Loucy (cell line): ENCODE results near the gene DDOST.
A peak's percentile ranks its signal among the peaks of the same experiment; 100 is the strongest.

ENCODE experiments used
- H2AFZ ChIP-seq: fragments of 200-600 bp; sonication (generic); 2 replicates; pipeline ENCODE4 v1.6.0; 2016; ENCODE audit warnings: antibody characterized with exemption, mild to moderate bottlenecking, low read length, moderate library complexity
- H3F3A ChIP-seq: fragments of 200-600 bp; 2 replicates; pipeline ENCODE4 v1.6.0; 2016; ENCODE audit warnings: antibody characterized with exemption, low read depth, mild to moderate bottlenecking
- H3K27me3 ChIP-seq: fragments of 200-600 bp; sonication (generic); 2 replicates; pipeline ENCODE4 v1.6.1; 2014; ENCODE audit warnings: low read length, mild to moderate bottlenecking; ENCODE audit not compliant: insufficient read depth, poor library complexity, severe bottlenecking
- H3K36me3 ChIP-seq: fragments of 200-600 bp; sonication (generic); 2 replicates; pipeline ENCODE4 v1.6.1; 2016; ENCODE audit warnings: low read length; ENCODE audit not compliant: insufficient read depth
- H3K4me1 ChIP-seq: fragments of 200-600 bp; sonication (generic); 2 replicates; pipeline ENCODE4 v1.5.1; 2014; ENCODE audit warnings: low read length, mild to moderate bottlenecking; ENCODE audit not compliant: insufficient read depth, poor library complexity, severe bottlenecking
- H3K4me2 ChIP-seq: fragments of 200-600 bp; sonication (generic); 2 replicates; pipeline ENCODE4 v1.6.0; 2014; ENCODE audit warnings: antibody characterized with exemption, low read length, low read depth, mild to moderate bottlenecking; ENCODE audit not compliant: poor library complexity, severe bottlenecking
- H3K4me3 ChIP-seq: fragments of 200-600 bp; sonication (generic); 2 replicates; pipeline ENCODE4 v1.5.1; 2014; ENCODE audit warnings: low read length, mild to moderate bottlenecking, mixed read lengths; ENCODE audit not compliant: poor library complexity, severe bottlenecking
- H3K79me2 ChIP-seq: fragments of 200-600 bp; sonication (generic); 2 replicates; pipeline ENCODE4 v1.6.1; 2014; ENCODE audit warnings: low read length; ENCODE audit not compliant: insufficient read depth
- H3K9ac ChIP-seq: fragments of 200-600 bp; sonication (generic); 2 replicates; pipeline ENCODE4 v1.6.0; 2014; ENCODE audit warnings: mild to moderate bottlenecking, low read depth, low read length, moderate library complexity; ENCODE audit not compliant: poor library complexity, severe bottlenecking
- H3K9me2 ChIP-seq: fragments of 200-600 bp; sonication (generic); replicated peaks from 2 replicates; pipeline ENCODE4 v1.6.1; 2016; ENCODE audit warnings: low read depth, low read length, mixed read lengths
- H3K9me3 ChIP-seq: fragments of 200-600 bp; sonication (generic); 2 replicates; pipeline ENCODE4 v1.6.1; 2014; ENCODE audit warnings: mild to moderate bottlenecking, antibody characterized with exemption, low read length, low read depth; ENCODE audit not compliant: insufficient read depth
- H4K20me1 ChIP-seq: fragments of 200-600 bp; sonication (generic); 2 replicates; pipeline ENCODE4 v1.6.0; 2014; ENCODE audit warnings: antibody characterized with exemption, low read length, mild to moderate bottlenecking; ENCODE audit not compliant: insufficient read depth, poor library complexity, severe bottlenecking
- CTCF ChIP-seq: fragments of 200-600 bp; sonication (generic); conservative IDR thresholded peaks from 2 replicates; pipeline ENCODE4 v1.5.1; 2014; ENCODE audit warnings: mild to moderate bottlenecking, antibody characterized with exemption, low read length
- EZH2phosphoT487 ChIP-seq: fragments of 200-600 bp; IDR thresholded peaks from 2 replicates; pipeline ENCODE4 v1.6.1; 2018; ENCODE audit warnings: antibody characterized with exemption, mild to moderate bottlenecking, moderate library complexity, borderline replicate concordance

The DDOST gene

GRCh38 chr1:20686883-20687725 lies 25.9 kb upstream of the DDOST start:
- Histone ChIP-seq H3K4me1 (peaks cover 5% of the 10 kb centered on the region), H4K20me1 (no peaks in the 10 kb centered on the region), H3K9me2 (no peaks in the 10 kb centered on the region), H2AFZ (no peak overlapping the region), H3K36me3 (no peaks in the 10 kb centered on the region), H3K79me2 (no peaks in the 10 kb centered on the region), H3K4me2 (no peak overlapping the region), H3K4me3 (no peak overlapping the region), H3K27me3 (no peaks in the 10 kb centered on the region), H3K9me3 (no peaks in the 10 kb centered on the region), H3K9ac (no peak overlapping the region), H3F3A (no peaks in the 10 kb centered on the region)
- no peak for TF ChIP-seq CTCF
- no peak for TF ChIP-seq EZH2phosphoT487

- Histone ChIP-seq H2AFZ (peak overlapping the region; percentile 51), H3K27me3 (no peaks in the 10 kb centered on the region), H3K4me2 (no peak overlapping the region), H3F3A (no peaks in the 10 kb centered on the region), H3K9me2 (no peaks in the 10 kb centered on the region), H3K9ac (peak overlapping the region; percentile 18), H3K4me3 (no peak overlapping the region), H3K9me3 (no peaks in the 10 kb centered on the region), H3K36me3 (no peaks in the 10 kb centered on the region), H3K79me2 (no peaks in the 10 kb centered on the region), H3K4me1 (peaks cover 5% of the 10 kb centered on the region), H4K20me1 (no peaks in the 10 kb centered on the region)
- TF ChIP-seq EZH2phosphoT487 (no peak), CTCF (no peak)
Observed at GRCh38 chr1:20685741-20686140, 24.6 kb upstream of the DDOST start.

GRCh38 chr1:20685099-20685662 lies 24.0 kb upstream of the DDOST start:
- no peaks in the 10 kb centered on the region for H3K9me2 ChIP-seq
- no peaks in the 10 kb centered on the region for H3K9me3 ChIP-seq
- no peaks in the 10 kb centered on the region for H3K36me3 ChIP-seq
- peak overlapping the region; percentile 51 for H2AFZ ChIP-seq
- no peak overlapping the region for H3K4me3 ChIP-seq
- H3K9ac ChIP-seq: peak overlapping the region; percentile 18
- no peaks in the 10 kb centered on the region for H3F3A ChIP-seq
- H3K4me1 ChIP-seq: peaks cover 5% of the 10 kb centered on the region
- no peaks in the 10 kb centered on the region for H4K20me1 ChIP-seq
- no peaks in the 10 kb centered on the region for H3K79me2 ChIP-seq
- H3K27me3 ChIP-seq: no peaks in the 10 kb centered on the region
- TF ChIP-seq EZH2phosphoT487 (no peak), CTCF (no peak)
- no peak overlapping the region for H3K4me2 ChIP-seq
